Renal cortex interstitium (tissue), 11 donors: ENCODE measurements around the gene TMEM63A. TPM values are rescaled to one million over a fixed set of nuclear protein-coding genes. Genes with fewer than 3 reads are reported as not detected.

Source experiments
- DNase-seq, 11 donors: peaks; one replicate each; pipeline ENCODE4 v3.0.0-alpha.2; 2013; ENCODE audit warnings: low read depth in 9 of 11, low spot score in 4 of 11; ENCODE audit errors: extremely low read depth in 1 of 11
- polyA plus RNA-seq, 3 donors: library from polyadenylated mRNA; unstranded; fragments of 120-200 nt; gene quantifications; one replicate each; pipeline ENCODE4 v1.2.1, GENCODE V29; 2013; ENCODE audit not compliant: insufficient read length in 3 of 3

The TMEM63A gene
- polyA plus RNA-seq, 3 donors, result 47.2 to 94.4 (median 48.6) TPM

GRCh38 chr1:225855503-225856300 lies 26.5 kb downstream of the TMEM63A start:
- no peak for DNase-seq

- DNase-seq, result no peak
These were observed 28.7 kb downstream of the TMEM63A start for GRCh38 chr1:225853441-225853840.

- no peak for DNase-seq
These were observed 29.6 kb downstream of the TMEM63A start for GRCh38 chr1:225852413-225853124.

- DNase-seq, result peak in 1 of 11 donors; percentile 62
These were observed 30.4 kb downstream of the TMEM63A start for GRCh38 chr1:225851805-225852204.

- no peak for DNase-seq
These were observed 31.8 kb downstream of the TMEM63A start for GRCh38 chr1:225850370-225850769.

GRCh38 chr1:225849925-225850324 lies 32.3 kb downstream of the TMEM63A start:
- no peak for DNase-seq

- DNase-seq, result no peak
These were observed 33.9 kb downstream of the TMEM63A start for GRCh38 chr1:225848030-225848955.

- DNase-seq, result no peak
These were observed 34.6 kb downstream of the TMEM63A start for GRCh38 chr1:225847610-225848009.

GRCh38 chr1:225846331-225847310 lies 35.6 kb downstream of the TMEM63A start:
- no peak for DNase-seq

- peak in 3 of 11 donors; percentile 58 to 63 (median 62) for DNase-seq
These were observed 36.5 kb downstream of the TMEM63A start for GRCh38 chr1:225845571-225846259.

- DNase-seq, result no peak
These were observed 37.1 kb downstream of the TMEM63A start for GRCh38 chr1:225845097-225845496.

GRCh38 chr1:225844236-225845061 lies 37.7 kb downstream of the TMEM63A start:
- DNase-seq, result no peak

GRCh38 chr1:225843426-225843795 lies 38.8 kb downstream of the TMEM63A start:
- DNase-seq, result no peak

GRCh38 chr1:225842788-225843425 lies 39.3 kb downstream of the TMEM63A start:
- no peak for DNase-seq

GRCh38 chr1:225842074-225842473 lies 40.1 kb downstream of the TMEM63A start:
- DNase-seq, result no peak

GRCh38 chr1:225840713-225841112 lies 41.5 kb downstream of the TMEM63A start:
- no peak for DNase-seq
